SK-N-SH (cell line): Measurements from ENCODE around the gene RIN2. TPM values are rescaled to one million over a fixed set of nuclear protein-coding genes. Genes with fewer than 3 reads are reported as not detected.

Source experiments
- CTCF ChIA-PET: fragments of 300-600, 350-600 bp; formaldehyde crosslinking; extraction: SDS; loops from one replicate; lab custom pipeline; 2021; lab: Yijun Ruan, JAX
- POLR2A ChIA-PET: fragments of 350-600 bp; sonication (Branson Sonifier 250); formaldehyde crosslinking; extraction: SDS; loops from one replicate; lab custom pipeline; 2020; ENCODE audit warnings: antibody characterized with exemption, inconsistent platforms; lab: Yijun Ruan, JAX
- DNase-seq: peaks from one replicate; pipeline ENCODE4 v3.0.0; 2012
- H2AFZ ChIP-seq: fragments of 200-600 bp; sonication (generic); 2 replicates; pipeline ENCODE4 v1.8.1; 2016; ENCODE audit warnings: antibody characterized with exemption, mild to moderate bottlenecking, low read depth
- H3F3A ChIP-seq: fragments of 200-600 bp; sonication (generic); replicated peaks from 2 replicates; pipeline ENCODE3; 2016; ENCODE audit warnings: antibody characterized with exemption, mild to moderate bottlenecking; ENCODE audit not compliant: insufficient read depth
- H3K27ac ChIP-seq, 2 experiments: fragments of 200-500 bp in 1 of 2; fragments of 200-600 bp in 1 of 2; sonication (Bioruptor generic) in 1 of 2; sonication (generic), shearing (Covaris generic) in 1 of 2; 2 replicates each; pipeline versions ENCODE4 v1.5.1 to v1.6.1; 2014 to 2016; ENCODE audit warnings: low read depth in 2 of 2, inconsistent platforms in 1 of 2, low read length in 1 of 2, mild to moderate bottlenecking in 1 of 2, mixed read lengths in 1 of 2
- H3K27me3 ChIP-seq: fragments of 200-600 bp; sonication (generic), shearing (Covaris generic); 2 replicates; pipeline ENCODE4 v1.6.1; 2016; ENCODE audit warnings: mixed run types; ENCODE audit not compliant: insufficient read depth
- H3K36me3 ChIP-seq, 2 experiments: fragments of 200-500 bp in 1 of 2; fragments of 200-600 bp in 1 of 2; sonication (Bioruptor generic) in 1 of 2; sonication (generic) in 1 of 2; replicated peaks in 1 of 2; 2 replicates each; pipeline versions ENCODE3 to v1.5.1; 2014 to 2016; ENCODE audit warnings: low read length in 1 of 2, mild to moderate bottlenecking in 1 of 2; ENCODE audit not compliant: insufficient read depth in 2 of 2, control insufficient read depth in 1 of 2
- H3K4me1 ChIP-seq, 2 experiments: fragments of 200-500 bp in 1 of 2; fragments of 200-600 bp in 1 of 2; sonication (Bioruptor generic) in 1 of 2; sonication (generic), shearing (Covaris generic) in 1 of 2; 2 replicates each; pipeline versions ENCODE4 v1.5.1 to v1.6.1; 2014 to 2016; ENCODE audit warnings: low read depth in 1 of 2, low read length in 1 of 2, mixed run types in 1 of 2; ENCODE audit not compliant: insufficient read depth in 2 of 2, control insufficient read depth in 1 of 2
- H3K4me2 ChIP-seq: fragments of 200-600 bp; sonication (generic), shearing (Covaris generic); 2 replicates; pipeline ENCODE4 v1.6.1; 2017; ENCODE audit warnings: mixed run types
- H3K4me3 ChIP-seq, 2 experiments: fragments of 200-500 bp in 1 of 2; fragments of 200-600 bp in 1 of 2; sonication (Bioruptor generic) in 1 of 2; sonication (generic), shearing (Covaris generic) in 1 of 2; 2 replicates each; pipeline versions ENCODE4 v1.5.1 to v1.8.1; 2014 to 2016; ENCODE audit warnings: low read depth in 2 of 2, inconsistent platforms in 1 of 2, low read length in 1 of 2, mild to moderate bottlenecking in 1 of 2, mixed read lengths in 1 of 2, moderate library complexity in 1 of 2
- H3K79me2 ChIP-seq: fragments of 200-600 bp; sonication (generic); 2 replicates; pipeline ENCODE4 v1.8.1; 2017; ENCODE audit warnings: mild to moderate bottlenecking; ENCODE audit not compliant: insufficient read depth
- H3K9ac ChIP-seq: fragments of 200-600 bp; sonication (generic); 2 replicates; pipeline ENCODE4 v1.6.1; 2017; ENCODE audit warnings: mixed run types
- H3K9me2 ChIP-seq: fragments of 200-600 bp; sonication (generic); 2 replicates; pipeline ENCODE4 v1.6.1; 2017; ENCODE audit warnings: mixed run types
- H3K9me3 ChIP-seq: fragments of 200-600 bp; sonication (generic); 2 replicates; pipeline ENCODE4 v1.6.1; 2017; ENCODE audit warnings: mixed run types, mild to moderate bottlenecking, moderate library complexity
- H4K20me1 ChIP-seq: fragments of 200-600 bp; sonication (generic); 2 replicates; pipeline ENCODE4 v1.6.1; 2017; ENCODE audit warnings: mild to moderate bottlenecking, mixed run types; ENCODE audit not compliant: insufficient read depth
- GATA2 ChIP-seq: sonication (generic); formaldehyde crosslinking; IDR thresholded peaks from 2 replicates; pipeline ENCODE4 v1.5.0; 2020; ENCODE audit warnings: mild to moderate bottlenecking, missing genetic modification reagents
- NFIC ChIP-seq: IDR thresholded peaks from 2 replicates; pipeline ENCODE4 v1.4.0; 2012; ENCODE audit warnings: borderline replicate concordance
- RCOR1 ChIP-seq: fragments of 150-350 bp; IDR thresholded peaks from 2 replicates; pipeline ENCODE4 v1.6.1; 2017; ENCODE audit warnings: antibody characterized with exemption, low read length
- TCF12 ChIP-seq: IDR thresholded peaks from 2 replicates; pipeline ENCODE4 v1.4.0; 2012
- TEAD4 ChIP-seq: IDR thresholded peaks from 2 replicates; pipeline ENCODE4 v1.4.0; 2012; ENCODE audit warnings: mild to moderate bottlenecking, borderline replicate concordance; ENCODE audit not compliant: insufficient read depth
- polyA plus RNA-seq, 3 experiments: library from polyadenylated mRNA; depleted of rRNA; stranded (reverse); fragments of >200 nt; gene quantifications; 2 replicates each; pipeline ENCODE4 v1.2.3, GENCODE V29; 2012
- TF ChIP-seq, protein P1 (sequence below): IDR thresholded peaks from 2 replicates; pipeline ENCODE4; 2012
- TF ChIP-seq, protein P2 (sequence below): IDR thresholded peaks from 2 replicates; pipeline ENCODE4 v1.4.0; 2012; ENCODE audit warnings: low read depth, borderline replicate concordance
- TF ChIP-seq, protein P3 (sequence below): fragments of 150-350 bp; IDR thresholded peaks from 2 replicates; pipeline ENCODE4 v1.6.1; 2016; ENCODE audit warnings: mild to moderate bottlenecking, low read depth, low read length

RIN2 gene
- polyA plus RNA-seq, 1 of the 3 experiments (the other 2 are of a cell fraction) = 6.8 TPM

DNA sequence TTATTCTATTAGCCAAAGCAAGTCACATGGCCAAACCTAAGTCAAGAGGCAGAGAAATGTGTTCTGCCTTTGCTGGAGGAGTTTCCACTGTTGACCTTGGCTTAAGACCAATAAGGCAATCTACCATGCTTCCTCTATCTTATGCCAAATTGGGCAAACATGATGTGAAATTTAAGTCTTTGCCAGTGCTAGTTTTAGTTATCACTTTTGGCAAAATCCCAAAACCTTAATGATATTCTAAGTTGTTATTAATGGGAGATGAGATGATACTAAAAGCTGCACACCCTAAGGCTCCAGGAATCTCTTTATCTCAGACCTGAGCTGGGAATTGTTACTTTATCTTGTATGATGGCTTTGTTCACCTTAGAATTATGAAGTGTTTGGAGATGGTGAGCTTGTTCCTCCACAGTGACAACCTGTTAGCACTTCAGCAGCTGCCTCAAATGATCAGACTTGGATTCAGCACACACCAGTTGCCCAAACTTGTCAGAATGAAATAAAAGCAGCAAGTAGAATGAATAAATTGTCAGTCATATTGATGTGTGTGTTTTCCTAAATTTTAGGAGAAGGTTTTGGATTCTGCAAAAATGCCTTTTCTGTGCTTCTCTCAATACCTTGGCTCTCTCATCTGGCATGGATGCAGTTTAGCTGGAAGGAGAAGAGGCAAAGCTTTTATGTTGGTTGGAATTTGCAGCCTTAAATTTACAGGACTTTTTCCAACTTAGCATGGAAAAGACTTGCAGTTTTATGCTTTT lies 49.3 kb downstream of the RIN2 start:
- Histone ChIP-seq H3K27ac (peak overlapping the region in 1 of 2 experiments; percentile 72; a peak in 2 of 4 replicates), H3K4me1 (peaks cover 18 to 19% of the 10 kb centered on the region in 2 experiments; a peak in 3 of 4 replicates), H3K9me3 (no peaks in the 10 kb centered on the region), H2AFZ (no peak overlapping the region), H3K36me3 (peaks cover 0 to 19% of the 10 kb centered on the region in 2 experiments), H3K9me2 (no peaks in the 10 kb centered on the region), H3K4me2 (peak overlapping the region; percentile 46), H3F3A (peaks cover 6% of the 10 kb centered on the region), H3K9ac (no peak overlapping the region), H4K20me1 (no peaks in the 10 kb centered on the region), H3K79me2 (no peaks in the 10 kb centered on the region), H3K27me3 (no peaks in the 10 kb centered on the region), H3K4me3 (no peak overlapping the region)
- ChIA-PET CTCF (interaction anchor here (0.6 to 1.7 kb wide), 5 partner anchors 13 to 431 kb away, joined by 3 to 5 read pairs (median 3); no protein-coding TSS in a partner anchor), POLR2A (no interaction called here)
- DNase-seq = peak; percentile 47
- TF ChIP-seq TCF12 = peak; percentile 59
- TF ChIP-seq GATA2 = peak; percentile 53
- TF ChIP-seq, protein P1, sequence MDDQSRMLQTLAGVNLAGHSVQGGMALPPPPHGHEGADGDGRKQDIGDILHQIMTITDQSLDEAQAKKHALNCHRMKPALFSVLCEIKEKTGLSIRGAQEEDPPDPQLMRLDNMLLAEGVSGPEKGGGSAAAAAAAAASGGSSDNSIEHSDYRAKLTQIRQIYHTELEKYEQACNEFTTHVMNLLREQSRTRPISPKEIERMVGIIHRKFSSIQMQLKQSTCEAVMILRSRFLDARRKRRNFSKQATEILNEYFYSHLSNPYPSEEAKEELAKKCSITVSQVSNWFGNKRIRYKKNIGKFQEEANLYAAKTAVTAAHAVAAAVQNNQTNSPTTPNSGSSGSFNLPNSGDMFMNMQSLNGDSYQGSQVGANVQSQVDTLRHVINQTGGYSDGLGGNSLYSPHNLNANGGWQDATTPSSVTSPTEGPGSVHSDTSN = no peak
- 0 out of 2 replicates have a peak, but pooled peaks have one; percentile 31 for TF ChIP-seq TEAD4
- TF ChIP-seq RCOR1 = 0 out of 2 replicates have a peak, but pooled peaks have one; percentile 10
- TF ChIP-seq NFIC = peak; percentile 89
- TF ChIP-seq, protein P2, sequence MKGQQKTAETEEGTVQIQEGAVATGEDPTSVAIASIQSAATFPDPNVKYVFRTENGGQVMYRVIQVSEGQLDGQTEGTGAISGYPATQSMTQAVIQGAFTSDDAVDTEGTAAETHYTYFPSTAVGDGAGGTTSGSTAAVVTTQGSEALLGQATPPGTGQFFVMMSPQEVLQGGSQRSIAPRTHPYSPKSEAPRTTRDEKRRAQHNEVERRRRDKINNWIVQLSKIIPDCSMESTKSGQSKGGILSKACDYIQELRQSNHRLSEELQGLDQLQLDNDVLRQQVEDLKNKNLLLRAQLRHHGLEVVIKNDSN = peak; percentile 75; the same call in 1 of the 2 replicates
- TF ChIP-seq, protein P3, sequence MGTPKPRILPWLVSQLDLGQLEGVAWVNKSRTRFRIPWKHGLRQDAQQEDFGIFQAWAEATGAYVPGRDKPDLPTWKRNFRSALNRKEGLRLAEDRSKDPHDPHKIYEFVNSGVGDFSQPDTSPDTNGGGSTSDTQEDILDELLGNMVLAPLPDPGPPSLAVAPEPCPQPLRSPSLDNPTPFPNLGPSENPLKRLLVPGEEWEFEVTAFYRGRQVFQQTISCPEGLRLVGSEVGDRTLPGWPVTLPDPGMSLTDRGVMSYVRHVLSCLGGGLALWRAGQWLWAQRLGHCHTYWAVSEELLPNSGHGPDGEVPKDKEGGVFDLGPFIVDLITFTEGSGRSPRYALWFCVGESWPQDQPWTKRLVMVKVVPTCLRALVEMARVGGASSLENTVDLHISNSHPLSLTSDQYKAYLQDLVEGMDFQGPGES = no peak
